Pancreas (tissue), 10 donors: Measurements from ENCODE around the gene CACNA1G. TPM values are rescaled to one million over a fixed set of nuclear protein-coding genes. Genes with fewer than 3 reads are reported as not detected.

Experiments used
- ATAC-seq, 4 donors: fragments of 200-7000 bp; cut with Tn5 transposase; one replicate each; pipeline versions ENCODE4 v1.8.0 to v1.9.1; 2020; ENCODE audit warnings: mild to moderate bottlenecking in 4 of 4, moderate library complexity in 4 of 4
- DNase-seq, 6 donors: peaks; one replicate each; pipeline ENCODE4 v3.0.0-alpha.2; 2020
- FAIRE-seq: peaks from 2 replicates; lab custom pipeline; 2012; peaks lifted over from hg19 to GRCh38; lab: Jason Lieb, UNC
- H3K27ac ChIP-seq, 4 donors: fragments of 200-600 bp; sonication (generic); 1 replicate in 3 of 4; 2 replicates in 1 of 4; pipeline versions ENCODE4 v1.5.0 to v1.8.0; 2020
- H3K27me3 ChIP-seq, 4 donors: fragments of 200-600 bp; one replicate each; pipeline ENCODE4 v1.8.0; 2021
- H3K36me3 ChIP-seq, 3 donors: fragments of 200-600 bp; sonication (generic) in 1 of 3; one replicate each; pipeline versions ENCODE4 v1.5.0 to v1.8.0; 2020 to 2021
- H3K4me1 ChIP-seq, 3 donors: fragments of 200-600 bp; one replicate each; pipeline ENCODE4 v1.8.0; 2021
- H3K4me3 ChIP-seq, 4 donors: fragments of 200-600 bp; sonication (generic) in 2 of 4; one replicate each; pipeline versions ENCODE4 v1.5.0 to v1.8.0; 2020 to 2021
- H3K9me3 ChIP-seq, 4 donors: fragments of 200-600 bp; one replicate each; pipeline ENCODE4 v1.8.0; 2021
- WGBS, 2 donors: extraction: QIAGEN DNeasy Blood & Tissue Kit; methylation state at CpG; one replicate each; pipeline ENCODE4 v1.1.7; 2013; 5-methylcytosine and 5-hydroxymethylcytosine counted together
- intact Hi-C, 3 donors: fragments of 100-400 bp; cut with DNase I; formaldehyde crosslinking; loops; one replicate each; pipeline versions ENCODE4 v1.11.1 to v1.14.2; 2022
- polyA plus RNA-seq, 2 donors: library from polyadenylated mRNA; stranded (reverse); fragments of 200-250 nt; gene quantifications; one replicate each; pipeline ENCODE4 v1.2.3, GENCODE V29; 2013
- total RNA-seq, 6 donors: library from RNA; stranded (reverse); fragmentation: NEBNext Ultra II Directional in 4 of 6; extraction: Animal tissue kit (Norgen Biotek cat#: 25700) in 4 of 6; gene quantifications; one replicate each; pipeline versions ENCODE4 v1.2.1 to v1.2.4, GENCODE V29; 2021 to 2023
- TF ChIP-seq, protein P1 (sequence below), 4 donors: fragments of 200-600 bp; sonication (generic) in 3 of 4; IDR thresholded peaks; one replicate each; pipeline versions ENCODE4 v1.5.0 to v1.8.0; 2021; ENCODE audit warnings: antibody characterized with exemption in 4 of 4
- donor health status: healthy with polysubstance abuse.
- donor health status: DM: no; HTN: no; CAD: no; lungs with moderate emphysema.
- donor health status: DM: no; HTN: no; CAD: no.
- donor health status: control.
- donor health status: control.
- donor health status: Bipolar disorder and iron deficiency.
- donor health status: DM: yes; HTN: yes; CAD: no.
- donor health status: DM: no; HTN: no; CAD: no.
- donor health status: DM: no; HTN: no; CAD: no.
- donor health status: DM: yes; HTN: yes; CAD: no.

CACNA1G gene
- total and polyA plus RNA-seq, 8 donors = 0.02 to 0.37 (median 0.09) TPM; not detected in 1

DNA sequence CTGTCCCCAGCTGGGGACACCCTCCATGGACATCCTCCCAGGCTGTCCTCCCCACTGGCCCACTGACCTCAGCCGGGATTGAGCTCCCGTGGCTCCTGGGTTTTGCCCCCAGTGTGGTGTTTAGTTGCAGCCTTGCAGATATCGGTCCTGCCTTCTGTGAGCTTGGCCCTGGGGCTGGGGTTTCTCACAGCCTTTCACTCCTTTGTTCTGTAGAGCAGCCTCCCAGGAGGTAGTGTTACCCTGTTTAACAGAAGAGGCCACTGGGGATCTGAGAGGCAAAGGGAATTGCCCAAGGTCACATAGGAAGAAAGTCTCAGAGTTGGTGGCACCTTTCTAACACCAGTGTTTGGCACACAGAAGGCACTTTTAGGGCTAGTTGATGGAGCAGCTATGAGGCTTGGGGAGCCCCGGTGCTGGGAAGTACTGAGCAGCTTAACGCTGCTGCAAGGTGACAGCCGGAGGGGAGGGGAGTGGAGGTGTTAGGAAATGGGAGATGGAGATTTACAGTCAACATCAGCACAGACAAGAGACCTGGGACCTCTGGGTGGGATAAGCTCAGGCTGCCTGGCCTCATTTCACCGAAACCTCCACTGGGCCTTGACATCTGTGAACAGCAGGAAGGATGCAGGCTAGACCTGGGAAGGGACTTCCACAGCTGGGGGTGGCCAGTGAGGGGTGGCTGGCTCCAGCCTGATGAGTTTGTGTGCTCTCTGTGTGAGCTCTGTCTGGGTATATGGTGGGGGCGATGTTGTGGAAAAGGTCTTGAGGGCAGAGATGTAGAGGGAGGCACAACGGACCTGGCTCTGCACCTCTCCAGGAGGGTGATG lies 26.1 kb downstream of the CACNA1G start:
- 87 to 88% methylated on average over 9 of the region's 9 CpGs for WGBS, 2 donors
- Histone ChIP-seq H3K4me3 (no peak overlapping the region), H3K36me3 (no peaks in the 10 kb centered on the region)

DNA sequence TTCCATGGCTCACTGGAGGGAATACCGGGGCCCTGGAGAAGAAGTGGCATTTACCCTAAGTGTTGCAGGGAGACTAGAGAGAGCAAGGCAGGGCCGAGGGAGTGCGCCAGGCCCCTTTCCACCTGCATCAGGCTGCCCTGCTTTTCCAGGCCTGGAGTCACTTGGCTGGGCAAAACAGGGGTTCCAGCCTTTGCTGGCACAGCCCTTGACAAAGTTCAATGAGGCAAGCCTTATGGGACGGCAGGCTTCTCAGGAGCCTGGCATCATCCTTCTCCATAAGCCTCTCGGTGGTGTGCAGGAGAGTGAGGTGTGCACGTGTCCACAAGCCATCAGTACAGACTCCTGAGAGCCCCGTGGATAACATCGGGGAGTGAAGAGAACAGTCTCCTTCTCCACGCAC lies 27.1 kb downstream of the CACNA1G start:
- Histone ChIP-seq H3K4me1 (no peaks in the 10 kb centered on the region), H3K27ac (no peak overlapping the region), H3K9me3 (no peaks in the 10 kb centered on the region), H3K27me3 (no peaks in the 10 kb centered on the region), H3K36me3 (no peaks in the 10 kb centered on the region), H3K4me3 (no peak overlapping the region)
- FAIRE-seq (no peak), DNase-seq (no peak), ATAC-seq (no peak)
- intact Hi-C loops = no loop called here
- 85% methylated on average over 9 of the region's 9 CpGs for WGBS, 2 donors
- TF ChIP-seq, protein P1, sequence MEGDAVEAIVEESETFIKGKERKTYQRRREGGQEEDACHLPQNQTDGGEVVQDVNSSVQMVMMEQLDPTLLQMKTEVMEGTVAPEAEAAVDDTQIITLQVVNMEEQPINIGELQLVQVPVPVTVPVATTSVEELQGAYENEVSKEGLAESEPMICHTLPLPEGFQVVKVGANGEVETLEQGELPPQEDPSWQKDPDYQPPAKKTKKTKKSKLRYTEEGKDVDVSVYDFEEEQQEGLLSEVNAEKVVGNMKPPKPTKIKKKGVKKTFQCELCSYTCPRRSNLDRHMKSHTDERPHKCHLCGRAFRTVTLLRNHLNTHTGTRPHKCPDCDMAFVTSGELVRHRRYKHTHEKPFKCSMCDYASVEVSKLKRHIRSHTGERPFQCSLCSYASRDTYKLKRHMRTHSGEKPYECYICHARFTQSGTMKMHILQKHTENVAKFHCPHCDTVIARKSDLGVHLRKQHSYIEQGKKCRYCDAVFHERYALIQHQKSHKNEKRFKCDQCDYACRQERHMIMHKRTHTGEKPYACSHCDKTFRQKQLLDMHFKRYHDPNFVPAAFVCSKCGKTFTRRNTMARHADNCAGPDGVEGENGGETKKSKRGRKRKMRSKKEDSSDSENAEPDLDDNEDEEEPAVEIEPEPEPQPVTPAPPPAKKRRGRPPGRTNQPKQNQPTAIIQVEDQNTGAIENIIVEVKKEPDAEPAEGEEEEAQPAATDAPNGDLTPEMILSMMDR (IDR thresholded peaks at IDR 0.05) = no peak

More for the DNA sequence above, 26.1 kb downstream of the CACNA1G start:
- TF ChIP-seq, protein P1 (IDR thresholded peaks at IDR 0.05) = no peak
- intact Hi-C loops = no loop called here
- no peaks in the 10 kb centered on the region for H3K9me3 ChIP-seq
- H3K27me3 ChIP-seq = no peaks in the 10 kb centered on the region
- FAIRE-seq = no peak
- H3K27ac ChIP-seq = no peak overlapping the region
- ATAC-seq = no peak
- no peak for DNase-seq
- H3K4me1 ChIP-seq = no peaks in the 10 kb centered on the region

DNA sequence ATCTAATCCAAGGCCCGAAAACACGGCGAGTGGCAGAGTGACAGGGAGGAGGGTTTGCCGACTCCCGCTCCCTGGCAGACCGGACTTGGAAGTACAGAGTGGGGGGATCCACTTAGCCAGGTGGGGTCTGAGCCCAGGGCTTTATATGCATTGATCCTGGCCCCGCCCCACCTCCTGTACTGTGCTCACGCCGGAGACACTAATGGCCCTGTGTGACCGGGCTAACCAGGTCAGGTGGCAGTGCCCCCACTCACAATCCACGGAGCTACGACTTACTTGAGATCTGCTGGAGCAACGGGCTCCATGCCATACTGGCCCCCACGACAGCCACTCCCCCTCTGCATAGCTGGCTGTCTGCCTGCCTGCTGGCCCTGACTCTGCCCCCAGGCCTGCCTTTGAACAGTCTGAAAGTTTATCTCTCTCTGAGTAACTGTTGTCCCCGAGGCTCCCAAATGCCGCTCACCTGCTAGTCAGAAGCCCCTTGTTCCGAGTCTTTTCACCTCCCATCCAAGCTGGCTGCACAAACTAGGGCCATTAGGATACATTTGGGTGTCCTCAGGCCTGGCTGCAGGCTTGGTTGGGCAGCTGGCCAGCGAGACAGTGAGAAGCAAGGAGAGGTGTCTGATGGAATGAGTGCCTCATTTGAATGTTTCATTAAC lies 28.0 kb downstream of the CACNA1G start:
- Histone ChIP-seq H3K36me3 (no peaks in the 10 kb centered on the region), H3K27ac (no peak overlapping the region), H3K27me3 (no peaks in the 10 kb centered on the region), H3K4me3 (no peak overlapping the region), H3K9me3 (no peaks in the 10 kb centered on the region), H3K4me1 (no peaks in the 10 kb centered on the region)
- WGBS, 2 donors = 59 to 60% methylated on average over 18 of the region's 18 CpGs
- intact Hi-C loops = no loop called here
- peak in 1 of 4 donors; percentile 8 for ATAC-seq
- FAIRE-seq = no peak
- TF ChIP-seq, protein P1 (IDR thresholded peaks at IDR 0.05) = no peak
- DNase-seq = peak in 1 of 6 donors; percentile 26

DNA sequence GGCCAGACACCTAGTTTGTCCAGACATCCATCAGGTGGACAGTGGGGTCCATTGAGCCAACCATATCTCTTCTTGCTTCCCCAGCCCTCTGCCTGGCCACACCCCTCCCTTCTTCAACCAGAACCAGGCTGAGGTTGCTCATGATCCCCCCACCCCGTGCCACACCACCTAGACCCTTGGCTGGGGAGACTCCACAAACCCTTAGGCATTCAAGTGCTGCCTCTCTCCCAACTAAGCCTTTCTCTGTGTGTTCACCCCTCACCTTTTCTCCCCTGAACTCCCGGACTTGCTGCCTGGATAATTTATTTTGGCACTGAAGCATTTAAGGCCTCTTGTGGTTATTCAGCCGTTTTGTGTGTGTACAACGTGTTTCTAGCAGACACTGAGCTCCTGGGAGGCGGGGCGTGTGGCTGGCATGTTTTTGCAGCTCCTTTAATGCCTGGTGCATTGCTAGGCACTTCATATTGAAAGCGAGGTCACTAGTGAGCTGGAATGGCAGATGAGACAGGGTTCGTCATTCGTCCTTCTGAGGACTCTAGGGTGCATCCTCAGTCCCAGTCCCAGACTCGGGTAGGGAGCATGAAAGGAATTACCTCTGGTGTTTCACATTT lies 28.7 kb downstream of the CACNA1G start:
- intact Hi-C loops = no loop called here
- H3K4me1 ChIP-seq = no peaks in the 10 kb centered on the region

More for the DNA sequence above, 28.7 kb downstream of the CACNA1G start:
- Histone ChIP-seq H3K9me3 (no peaks in the 10 kb centered on the region), H3K27me3 (no peaks in the 10 kb centered on the region), H3K36me3 (no peaks in the 10 kb centered on the region), H3K27ac (no peak overlapping the region), H3K4me3 (no peak overlapping the region)
- ATAC-seq (no peak), FAIRE-seq (no peak), DNase-seq (no peak)
- WGBS, 2 donors = 55% methylated on average over 10 of the region's 10 CpGs
- TF ChIP-seq, protein P1 (IDR thresholded peaks at IDR 0.05) = no peak
